HL-60 (cell line): ENCODE measurements around the gene CFAP251.

Experiments
- DNase-seq, 2 experiments: peaks; one replicate each; pipeline ENCODE4 v3.0.0-alpha.2; 2010 to 2020; ENCODE audit warnings: low read depth in 1 of 2, low spot score in 1 of 2
- H3K27ac ChIP-seq: fragments of 250-450 bp; sonication (Bioruptor Pico); replicated peaks from 2 replicates; pipeline ENCODE4 v1.5.1; 2020; ENCODE audit warnings: mild to moderate bottlenecking, moderate library complexity
- H3K27me3 ChIP-seq: fragments of 250-450 bp; sonication (Bioruptor Pico); 2 replicates; pipeline ENCODE4 v1.5.1; 2021; ENCODE audit warnings: mild to moderate bottlenecking, moderate library complexity; ENCODE audit not compliant: insufficient read depth, poor library complexity, severe bottlenecking
- H3K4me3 ChIP-seq: replicated peaks from 2 replicates; pipeline ENCODE4 v1.5.1; 2011; ENCODE audit warnings: mild to moderate bottlenecking, control low read depth, low read length; ENCODE audit not compliant: insufficient read depth
- CTCF ChIP-seq: IDR thresholded peaks from one replicate; pipeline ENCODE4 v1.5.1; 2011; ENCODE audit warnings: low read length, control low read depth, inconsistent platforms; ENCODE audit not compliant: insufficient read depth
- GABPA ChIP-seq: IDR thresholded peaks from 2 replicates; pipeline ENCODE4 v1.6.1; 2012; ENCODE audit warnings: low read depth
- POLR2AphosphoS5 ChIP-seq: IDR thresholded peaks from 2 replicates; pipeline ENCODE4 v1.6.1; 2012; ENCODE audit warnings: low read depth
- REST ChIP-seq: IDR thresholded peaks from 2 replicates; pipeline ENCODE4 v1.6.1; 2012; ENCODE audit warnings: low read depth; ENCODE audit not compliant: insufficient replicate concordance
- SPI1 ChIP-seq: IDR thresholded peaks from 2 replicates; pipeline ENCODE4 v1.6.1; 2012; ENCODE audit warnings: low read depth, mild to moderate bottlenecking, borderline replicate concordance

The CFAP251 gene

GRCh38 chr12:121932176-121932536 lies 13.8 kb downstream of the CFAP251 start:
- no peak overlapping the region for H3K27ac ChIP-seq
- no peak for DNase-seq
- no peak overlapping the region for H3K4me3 ChIP-seq
- TF ChIP-seq POLR2AphosphoS5: no peak
- no peak for TF ChIP-seq GABPA
- no peak for TF ChIP-seq CTCF
- TF ChIP-seq SPI1: no peak
- TF ChIP-seq REST: no peak
- H3K27me3 ChIP-seq: no peaks in the 10 kb centered on the region

- Histone ChIP-seq H3K4me3 (no peak overlapping the region), H3K27me3 (no peaks in the 10 kb centered on the region), H3K27ac (no peak overlapping the region)
- DNase-seq: no peak
- no peak for TF ChIP-seq CTCF
- no peak for TF ChIP-seq REST
- TF ChIP-seq GABPA: no peak
- no peak for TF ChIP-seq SPI1
- no peak for TF ChIP-seq POLR2AphosphoS5
Observed at GRCh38 chr12:121932914-121933521, 14.6 kb downstream of the CFAP251 start.

- TF ChIP-seq SPI1 (no peak), POLR2AphosphoS5 (no peak), REST (no peak), GABPA (no peak), CTCF (no peak)
- DNase-seq: peak in 1 of 2 experiments; percentile 23
- H3K4me3 ChIP-seq: no peak overlapping the region
- no peaks in the 10 kb centered on the region for H3K27me3 ChIP-seq
- H3K27ac ChIP-seq: no peak overlapping the region
Observed at GRCh38 chr12:121933522-121934308, 15.3 kb downstream of the CFAP251 start.
